Measurements from ENCODE around the gene ATP11B.

The ATP11B gene

DNA sequence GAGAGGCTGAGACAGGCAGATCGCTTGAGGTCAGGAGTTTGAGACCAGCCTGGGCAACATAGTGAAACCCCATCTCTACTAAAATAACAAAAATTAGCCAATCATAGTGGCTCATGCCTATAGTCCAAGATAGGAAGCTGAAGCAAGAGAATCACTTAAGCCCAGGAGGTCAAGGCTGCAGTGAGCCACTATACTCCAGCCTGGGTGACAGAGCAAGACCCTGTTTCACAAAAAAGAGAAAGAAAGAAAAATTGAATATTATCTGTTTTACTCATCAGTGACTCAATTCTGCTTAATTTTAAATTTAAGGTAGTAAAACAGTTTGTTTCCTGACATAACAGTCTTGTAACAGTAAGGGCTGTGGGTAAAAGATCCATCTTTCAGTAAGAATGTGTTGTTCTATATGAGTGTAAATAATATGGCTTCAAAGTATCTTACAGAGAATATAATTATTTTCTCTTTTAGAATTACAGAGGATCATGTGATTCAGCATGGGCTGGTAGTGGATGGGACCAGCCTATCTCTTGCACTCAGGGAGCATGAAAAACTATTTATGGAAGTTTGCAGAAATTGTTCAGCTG is 85.8 kb downstream of the ATP11B start:
- no peak overlapping the region for H3K4me3 ChIP-seq (ENCODE audit: low read depth, low read length)
- no peak for DNase-seq (ENCODE audit: low read depth)
- TF ChIP-seq MYC (IDR thresholded peaks at IDR 0.05; ENCODE audit: low read depth, low read length) = no peak
- TF ChIP-seq, protein P1, sequence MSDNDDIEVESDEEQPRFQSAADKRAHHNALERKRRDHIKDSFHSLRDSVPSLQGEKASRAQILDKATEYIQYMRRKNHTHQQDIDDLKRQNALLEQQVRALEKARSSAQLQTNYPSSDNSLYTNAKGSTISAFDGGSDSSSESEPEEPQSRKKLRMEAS (IDR thresholded peaks at IDR 0.05; ENCODE audit: low read depth, low read length) = no peak
- no peak for TF ChIP-seq POLR2A (IDR thresholded peaks at IDR 0.05; ENCODE audit: extremely low read depth, insufficient read length)
- TF ChIP-seq, protein P2, sequence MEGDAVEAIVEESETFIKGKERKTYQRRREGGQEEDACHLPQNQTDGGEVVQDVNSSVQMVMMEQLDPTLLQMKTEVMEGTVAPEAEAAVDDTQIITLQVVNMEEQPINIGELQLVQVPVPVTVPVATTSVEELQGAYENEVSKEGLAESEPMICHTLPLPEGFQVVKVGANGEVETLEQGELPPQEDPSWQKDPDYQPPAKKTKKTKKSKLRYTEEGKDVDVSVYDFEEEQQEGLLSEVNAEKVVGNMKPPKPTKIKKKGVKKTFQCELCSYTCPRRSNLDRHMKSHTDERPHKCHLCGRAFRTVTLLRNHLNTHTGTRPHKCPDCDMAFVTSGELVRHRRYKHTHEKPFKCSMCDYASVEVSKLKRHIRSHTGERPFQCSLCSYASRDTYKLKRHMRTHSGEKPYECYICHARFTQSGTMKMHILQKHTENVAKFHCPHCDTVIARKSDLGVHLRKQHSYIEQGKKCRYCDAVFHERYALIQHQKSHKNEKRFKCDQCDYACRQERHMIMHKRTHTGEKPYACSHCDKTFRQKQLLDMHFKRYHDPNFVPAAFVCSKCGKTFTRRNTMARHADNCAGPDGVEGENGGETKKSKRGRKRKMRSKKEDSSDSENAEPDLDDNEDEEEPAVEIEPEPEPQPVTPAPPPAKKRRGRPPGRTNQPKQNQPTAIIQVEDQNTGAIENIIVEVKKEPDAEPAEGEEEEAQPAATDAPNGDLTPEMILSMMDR (IDR thresholded peaks at IDR 0.05; ENCODE audit: low read depth, low read length) = no peak

DNA sequence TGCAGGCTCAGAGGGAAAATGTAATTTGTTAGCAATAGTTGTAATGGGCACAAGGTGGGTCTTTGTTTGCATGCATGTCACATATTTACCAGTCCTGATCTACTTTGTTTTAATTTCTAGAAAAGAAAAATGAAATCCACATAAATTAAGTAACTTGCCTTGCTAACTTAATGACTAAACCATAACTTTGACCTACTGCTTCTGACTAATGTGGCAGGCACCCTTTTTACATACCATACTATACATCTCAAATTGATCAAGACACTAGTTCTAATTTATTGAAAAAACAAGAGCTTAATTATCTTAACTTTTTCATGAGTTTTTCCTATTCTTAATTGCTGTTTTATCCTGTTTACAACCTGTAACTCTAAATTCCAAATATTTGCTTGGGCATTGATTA is 93.2 kb downstream of the ATP11B start:
- DNase-seq (ENCODE audit: low read depth) = no peak
- TF ChIP-seq POLR2A (IDR thresholded peaks at IDR 0.05; ENCODE audit: extremely low read depth, insufficient read length) (no peak), MYC (IDR thresholded peaks at IDR 0.05; ENCODE audit: low read depth, low read length) (no peak)
- TF ChIP-seq, protein P2 (IDR thresholded peaks at IDR 0.05; ENCODE audit: low read depth, low read length) = no peak
- TF ChIP-seq, protein P1 (IDR thresholded peaks at IDR 0.05; ENCODE audit: low read depth, low read length) = no peak
- no peak overlapping the region for H3K4me3 ChIP-seq (ENCODE audit: low read depth, low read length)

DNA sequence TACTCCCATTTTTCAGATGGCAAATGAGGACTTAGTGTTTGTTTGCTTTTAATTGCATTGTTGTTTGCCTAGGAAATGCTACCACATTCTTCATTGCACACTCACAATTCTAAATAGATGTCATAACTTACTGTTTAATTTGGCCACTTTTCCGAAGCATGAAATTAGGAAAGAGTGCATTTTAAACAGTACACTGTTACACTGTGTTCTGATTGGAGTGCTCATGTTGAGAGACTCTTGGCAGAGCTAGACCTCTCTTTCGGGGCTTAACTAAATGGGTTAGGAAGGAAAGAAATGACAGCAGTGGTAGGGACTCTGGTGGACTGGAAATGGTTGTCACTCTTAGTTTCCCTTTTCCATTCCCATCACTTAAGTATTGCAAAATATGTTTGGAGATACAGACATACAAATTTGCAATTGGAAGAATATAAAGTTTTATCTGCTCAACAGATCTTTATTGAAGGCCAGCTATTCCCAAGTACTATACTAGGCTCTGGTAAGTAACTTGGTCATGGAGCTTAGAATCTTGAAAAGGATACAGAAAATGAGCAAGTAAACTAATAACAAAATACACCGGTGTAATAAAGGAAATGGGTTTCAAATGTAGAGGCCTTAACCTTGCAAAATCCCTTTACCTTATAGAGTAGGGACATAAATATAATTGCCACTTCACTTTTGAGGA is 96.8 kb downstream of the ATP11B start:
- no peak overlapping the region for H3K4me3 ChIP-seq (ENCODE audit: low read depth, low read length)
- DNase-seq (ENCODE audit: low read depth) = no peak
- TF ChIP-seq, protein P2 (IDR thresholded peaks at IDR 0.05; ENCODE audit: low read depth, low read length) = no peak
- TF ChIP-seq POLR2A (IDR thresholded peaks at IDR 0.05; ENCODE audit: extremely low read depth, insufficient read length) = no peak

DNA sequence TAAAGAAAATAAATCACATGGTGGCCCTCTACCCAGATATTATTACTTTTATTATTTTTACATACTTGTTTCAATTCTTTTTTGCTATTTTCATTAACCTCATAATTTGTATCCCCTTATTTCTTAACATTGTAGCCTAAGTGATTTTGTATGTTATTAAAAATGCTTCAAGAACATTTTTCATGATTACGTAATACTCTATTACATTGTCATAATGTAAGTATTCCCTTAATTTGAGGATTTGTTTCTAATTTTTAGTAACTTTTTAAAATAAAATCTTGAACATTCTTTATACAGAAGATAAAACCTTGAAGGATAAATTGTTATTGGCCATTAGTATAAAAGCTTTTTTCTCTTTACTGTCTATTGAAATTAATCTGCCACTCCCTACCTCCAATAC is 98.1 kb downstream of the ATP11B start:
- H3K4me3 ChIP-seq (ENCODE audit: low read depth, low read length) = no peak overlapping the region
- TF ChIP-seq, protein P1 (IDR thresholded peaks at IDR 0.05; ENCODE audit: low read depth, low read length) = no peak
- no peak for TF ChIP-seq POLR2A (IDR thresholded peaks at IDR 0.05; ENCODE audit: extremely low read depth, insufficient read length)
- no peak for TF ChIP-seq MYC (IDR thresholded peaks at IDR 0.05; ENCODE audit: low read depth, low read length)
- TF ChIP-seq, protein P2 (IDR thresholded peaks at IDR 0.05; ENCODE audit: low read depth, low read length) = no peak
- DNase-seq (ENCODE audit: low read depth) = no peak

DNA sequence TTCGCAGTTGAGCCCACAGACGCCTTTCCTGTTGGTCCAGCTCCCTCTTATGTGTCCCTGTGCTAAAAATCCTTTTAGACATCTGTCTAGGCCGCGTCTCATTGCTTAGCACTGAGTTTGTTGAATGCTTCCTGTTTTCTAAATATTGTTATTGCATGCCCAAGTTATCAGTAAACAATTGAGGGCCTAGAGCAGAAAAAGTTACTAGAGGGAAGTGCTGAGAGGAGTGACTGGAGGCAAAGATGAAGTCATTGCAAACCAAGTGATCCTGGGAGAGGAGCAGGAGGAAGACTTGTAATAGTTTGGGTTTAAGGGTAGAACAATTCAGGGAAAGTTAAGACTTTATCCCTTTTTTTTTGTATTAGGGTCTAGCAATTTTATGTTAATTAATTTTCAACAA is 98.9 kb downstream of the ATP11B start:
- TF ChIP-seq, protein P2 (IDR thresholded peaks at IDR 0.05; ENCODE audit: low read depth, low read length) = no peak
- no peak for TF ChIP-seq MYC (IDR thresholded peaks at IDR 0.05; ENCODE audit: low read depth, low read length)
- TF ChIP-seq, protein P1 (IDR thresholded peaks at IDR 0.05; ENCODE audit: low read depth, low read length) = no peak
- TF ChIP-seq POLR2A (IDR thresholded peaks at IDR 0.05; ENCODE audit: extremely low read depth, insufficient read length) = no peak
- DNase-seq (ENCODE audit: low read depth) = no peak
- H3K4me3 ChIP-seq (ENCODE audit: low read depth, low read length) = no peak overlapping the region
